DMS 273 (cell line): ENCODE results near the gene GIPC1.
"Not testable (repeated sequence)": the region's sequence is repeated elsewhere in the genome, so short reads cannot be mapped to it uniquely, and the experiment has no call there.

Source experiments
- DNase-seq: peaks from one replicate; lab custom pipeline; 2025; ENCODE audit not compliant: unreplicated experiment; lab: John Stamatoyannopoulos, UW

GIPC1 gene

GRCh38 chr19:14472202-14472938 lies 23.6 kb downstream of the GIPC1 start:
- DNase-seq, result peak; percentile 89

- no peak for DNase-seq
These were observed 24.3 kb downstream of the GIPC1 start for GRCh38 chr19:14471436-14472187.

- DNase-seq, result no peak
These were observed 25.7 kb downstream of the GIPC1 start for GRCh38 chr19:14470031-14470876.

GRCh38 chr19:14467816-14468215 lies 28.1 kb downstream of the GIPC1 start:
- DNase-seq, result peak; percentile 29

- DNase-seq, result no peak
These were observed 28.5 kb downstream of the GIPC1 start for GRCh38 chr19:14467391-14467790.

- no peak for DNase-seq
These were observed 32.2 kb downstream of the GIPC1 start for GRCh38 chr19:14463747-14464146.

GRCh38 chr19:14462401-14462800 lies 33.5 kb downstream of the GIPC1 start:
- not testable (repeated sequence) for DNase-seq

- DNase-seq, result no peak
These were observed 35.0 kb downstream of the GIPC1 start for GRCh38 chr19:14460935-14461334.

- no peak for DNase-seq
These were observed 36.2 kb downstream of the GIPC1 start for GRCh38 chr19:14459703-14460102.

- not testable (repeated sequence) for DNase-seq
These were observed 43.6 kb downstream of the GIPC1 start for GRCh38 chr19:14452303-14452702.

- no peak for DNase-seq
These were observed 45.1 kb downstream of the GIPC1 start for GRCh38 chr19:14450876-14451275.

GRCh38 chr19:14450168-14450874 lies 45.6 kb downstream of the GIPC1 start:
- DNase-seq, result peak; percentile 65

- DNase-seq, result no peak
These were observed 46.6 kb downstream of the GIPC1 start for GRCh38 chr19:14449321-14449720.

GRCh38 chr19:14446336-14447036 lies 49.4 kb downstream of the GIPC1 start:
- no peak for DNase-seq

- no peak for DNase-seq
These were observed 52.2 kb downstream of the GIPC1 start for GRCh38 chr19:14443632-14444216.

GRCh38 chr19:14442891-14443631 lies 52.9 kb downstream of the GIPC1 start:
- DNase-seq, result no peak

GRCh38 chr19:14441041-14441938 lies 54.6 kb downstream of the GIPC1 start:
- no peak for DNase-seq

GRCh38 chr19:14440049-14440448 lies 55.9 kb downstream of the GIPC1 start:
- no peak for DNase-seq
